Esophagus squamous epithelium (tissue), 5 donors: ENCODE results near the gene C19orf81. TPM values are rescaled to one million over a fixed set of nuclear protein-coding genes. Genes with fewer than 3 reads are reported as not detected.

Source experiments
- DNase-seq: peaks from one replicate; lab custom pipeline; 2025; lab: John Stamatoyannopoulos, UW
- H3K27ac ChIP-seq, 4 donors: fragments of 200-600 bp; sonication (generic); one replicate each; pipeline ENCODE4 v1.5.1; 2016 to 2019; ENCODE audit warnings: mild to moderate bottlenecking in 1 of 4
- H3K27me3 ChIP-seq, 4 donors: fragments of 200-600 bp; sonication (generic); 1 replicate in 3 of 4; 2 replicates in 1 of 4; pipeline versions ENCODE4 v1.5.1 to v1.6.0; 2017 to 2021; ENCODE audit warnings: antibody characterized with exemption in 1 of 4
- H3K36me3 ChIP-seq, 3 donors: fragments of 200-600 bp; sonication (generic); one replicate each; pipeline ENCODE4 v1.5.1; 2016 to 2019
- H3K4me1 ChIP-seq, 3 donors: fragments of 200-600 bp; sonication (generic); one replicate each; pipeline ENCODE4 v1.5.1; 2017 to 2019
- H3K4me3 ChIP-seq, 4 donors: fragments of 200-600 bp; sonication (generic); 1 replicate in 3 of 4; 2 replicates in 1 of 4; pipeline ENCODE4 v1.5.1; 2016 to 2019; ENCODE audit warnings: mild to moderate bottlenecking in 2 of 4, moderate library complexity in 1 of 4
- H3K9me3 ChIP-seq, 3 donors: fragments of 200-600 bp; sonication (generic); one replicate each; pipeline ENCODE4 v1.5.1; 2016 to 2019
- POLR2A ChIP-seq, 4 donors: fragments of 450-650 bp; IDR thresholded peaks; one replicate each; pipeline ENCODE4 v1.6.1; 2017; ENCODE audit warnings: antibody characterized with exemption in 4 of 4, mild to moderate bottlenecking in 4 of 4, moderate library complexity in 3 of 4
- WGBS, 2 donors: methylation state at CpG; one replicate each; pipeline ENCODE4 v1.1.5; 2018; 5-methylcytosine and 5-hydroxymethylcytosine counted together
- intact Hi-C: fragments of 100-400 bp; cut with DNase I; formaldehyde crosslinking; loops from one replicate; pipeline ENCODE4 v1.15.0; 2022
- total RNA-seq, 4 donors: library from RNA; depleted of rRNA; stranded (reverse); fragments of >200 nt; gene quantifications; one replicate each; pipeline ENCODE4 v1.1.0, GENCODE V29; 2016
- TF ChIP-seq, protein P1 (sequence below), 6 experiments: fragments of 450-650 bp in 4 of 6; fragments of 200-600 bp in 2 of 6; sonication (generic) in 2 of 6; IDR thresholded peaks; one replicate each; pipeline ENCODE4 v1.5.1; 2016 to 2019; ENCODE audit warnings: antibody characterized with exemption in 6 of 6, mild to moderate bottlenecking in 4 of 6, moderate library complexity in 4 of 6
- donor health status: DM: yes; HTN: yes; CAD: no.

C19orf81 gene
- total RNA-seq, 4 donors from 2014 or later: not detected

DNA sequence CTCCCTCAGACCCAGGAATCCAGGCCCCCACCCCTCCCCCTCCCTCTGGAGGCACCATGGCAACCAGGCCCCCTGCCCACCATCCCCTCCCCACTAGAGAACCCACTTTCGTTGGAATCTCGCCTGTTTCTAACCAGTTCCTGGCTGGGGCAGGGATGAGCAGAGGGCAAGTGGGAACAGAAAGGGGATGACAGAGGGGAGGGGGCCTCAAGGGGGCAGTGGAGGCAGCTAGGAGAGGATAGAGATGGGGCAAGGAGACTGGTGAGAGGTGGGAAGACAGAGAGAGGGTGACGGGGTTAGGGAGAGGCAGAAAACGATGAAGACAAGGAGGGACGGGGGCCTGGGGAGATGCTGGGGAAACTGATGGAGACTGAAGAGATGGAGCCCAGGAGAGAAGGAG is 586 bp upstream of the C19orf81 start:
- intact Hi-C loops: no loop called here
- H3K4me1 ChIP-seq: no peaks in the 10 kb centered on the region
- no peak for TF ChIP-seq POLR2A (IDR thresholded peaks at IDR 0.05)
- TF ChIP-seq, protein P1, sequence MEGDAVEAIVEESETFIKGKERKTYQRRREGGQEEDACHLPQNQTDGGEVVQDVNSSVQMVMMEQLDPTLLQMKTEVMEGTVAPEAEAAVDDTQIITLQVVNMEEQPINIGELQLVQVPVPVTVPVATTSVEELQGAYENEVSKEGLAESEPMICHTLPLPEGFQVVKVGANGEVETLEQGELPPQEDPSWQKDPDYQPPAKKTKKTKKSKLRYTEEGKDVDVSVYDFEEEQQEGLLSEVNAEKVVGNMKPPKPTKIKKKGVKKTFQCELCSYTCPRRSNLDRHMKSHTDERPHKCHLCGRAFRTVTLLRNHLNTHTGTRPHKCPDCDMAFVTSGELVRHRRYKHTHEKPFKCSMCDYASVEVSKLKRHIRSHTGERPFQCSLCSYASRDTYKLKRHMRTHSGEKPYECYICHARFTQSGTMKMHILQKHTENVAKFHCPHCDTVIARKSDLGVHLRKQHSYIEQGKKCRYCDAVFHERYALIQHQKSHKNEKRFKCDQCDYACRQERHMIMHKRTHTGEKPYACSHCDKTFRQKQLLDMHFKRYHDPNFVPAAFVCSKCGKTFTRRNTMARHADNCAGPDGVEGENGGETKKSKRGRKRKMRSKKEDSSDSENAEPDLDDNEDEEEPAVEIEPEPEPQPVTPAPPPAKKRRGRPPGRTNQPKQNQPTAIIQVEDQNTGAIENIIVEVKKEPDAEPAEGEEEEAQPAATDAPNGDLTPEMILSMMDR (IDR thresholded peaks at IDR 0.05): no peak
- H3K27me3 ChIP-seq: peaks cover 0 to 91% (median 0%) of the 10 kb centered on the region in 4 donors
- WGBS, 2 donors: 58 to 63% methylated on average over 3 of the region's 5 CpGs
- no peak overlapping the region for H3K27ac ChIP-seq
- no peak for DNase-seq
- H3K36me3 ChIP-seq: no peaks in the 10 kb centered on the region
- H3K4me3 ChIP-seq: no peak overlapping the region
- H3K9me3 ChIP-seq: no peaks in the 10 kb centered on the region

DNA sequence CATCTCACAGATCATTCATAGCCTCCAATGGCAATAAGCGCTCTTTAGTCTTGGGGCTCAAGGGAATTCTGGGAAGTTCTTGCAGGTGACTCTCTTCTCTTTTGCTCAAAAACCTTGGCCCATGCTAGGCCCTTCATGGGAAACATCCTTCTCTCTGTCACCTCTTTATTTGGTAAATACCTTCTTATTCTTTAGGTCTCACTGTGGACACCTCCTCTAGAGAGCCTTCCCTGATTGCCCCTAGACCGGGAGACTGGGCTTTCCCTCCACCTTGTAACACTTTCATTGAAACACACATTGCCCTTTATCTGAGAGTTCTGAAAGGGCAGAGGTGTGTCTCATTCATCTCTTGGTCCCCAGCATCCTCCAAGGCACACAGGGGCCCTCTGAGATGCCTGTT is 1.9 kb downstream of the C19orf81 start:
- TF ChIP-seq, protein P1 (IDR thresholded peaks at IDR 0.05): no peak
- no peak for TF ChIP-seq POLR2A (IDR thresholded peaks at IDR 0.05)
- Histone ChIP-seq H3K27me3 (peaks cover 0 to 93% (median 0%) of the 10 kb centered on the region in 4 donors), H3K4me3 (no peak overlapping the region), H3K27ac (no peak overlapping the region), H3K9me3 (peaks cover 0 to 16% (median 6%) of the 10 kb centered on the region in 3 donors), H3K36me3 (no peaks in the 10 kb centered on the region), H3K4me1 (no peaks in the 10 kb centered on the region)
- 61 to 81% methylated on average over 2 of the region's 2 CpGs for WGBS, 2 donors
- intact Hi-C loops: no loop called here
- no peak for DNase-seq

- Histone ChIP-seq H3K9me3 (peaks cover 0 to 16% (median 6%) of the 10 kb centered on the region in 3 donors), H3K27ac (no peak overlapping the region), H3K36me3 (no peaks in the 10 kb centered on the region), H3K4me1 (peaks cover 0 to 2% (median 0%) of the 10 kb centered on the region in 3 donors), H3K27me3 (peaks cover 0 to 93% (median 0%) of the 10 kb centered on the region in 4 donors), H3K4me3 (no peak overlapping the region)
- DNase-seq: no peak
- intact Hi-C loops: no loop called here
- TF ChIP-seq, protein P1 (IDR thresholded peaks at IDR 0.05): no peak
- TF ChIP-seq POLR2A (IDR thresholded peaks at IDR 0.05): no peak
- WGBS, 2 donors: 86 to 87% methylated on average over 6 of the region's 6 CpGs
Measured at GRCh38 chr19:50652722-50653121, 3.5 kb downstream of the C19orf81 start.

DNA sequence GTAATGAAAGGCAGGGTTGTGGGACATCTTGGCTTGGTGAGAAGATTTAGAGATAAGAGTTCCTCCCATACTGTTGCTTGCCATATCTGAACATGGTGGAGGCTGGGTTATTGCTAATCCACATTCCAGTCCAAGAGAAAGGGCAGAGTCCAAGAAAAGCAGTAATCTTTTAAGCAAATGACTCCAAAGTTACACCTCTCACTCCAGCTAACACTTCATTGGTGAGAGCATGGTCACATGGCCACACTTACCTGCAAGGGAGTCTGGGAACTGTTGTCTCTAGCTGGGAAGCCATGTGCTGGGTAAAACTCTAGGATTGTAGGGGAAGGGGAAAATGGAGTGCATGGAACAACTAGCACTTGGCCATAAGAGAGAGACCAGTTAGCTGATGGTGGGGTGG is 5.6 kb downstream of the C19orf81 start:
- no peak overlapping the region for H3K27ac ChIP-seq
- TF ChIP-seq POLR2A (IDR thresholded peaks at IDR 0.05): no peak
- TF ChIP-seq, protein P1 (IDR thresholded peaks at IDR 0.05): no peak
- H3K27me3 ChIP-seq: peaks cover 0 to 95% (median 6%) of the 10 kb centered on the region in 4 donors
- peaks cover 0 to 16% (median 6%) of the 10 kb centered on the region in 3 donors for H3K9me3 ChIP-seq
- intact Hi-C loops: no loop called here
- DNase-seq: no peak
- H3K4me3 ChIP-seq: no peak overlapping the region
- H3K4me1 ChIP-seq: peaks cover 9 to 22% (median 12%) of the 10 kb centered on the region in 3 donors
- H3K36me3 ChIP-seq: no peaks in the 10 kb centered on the region

DNA sequence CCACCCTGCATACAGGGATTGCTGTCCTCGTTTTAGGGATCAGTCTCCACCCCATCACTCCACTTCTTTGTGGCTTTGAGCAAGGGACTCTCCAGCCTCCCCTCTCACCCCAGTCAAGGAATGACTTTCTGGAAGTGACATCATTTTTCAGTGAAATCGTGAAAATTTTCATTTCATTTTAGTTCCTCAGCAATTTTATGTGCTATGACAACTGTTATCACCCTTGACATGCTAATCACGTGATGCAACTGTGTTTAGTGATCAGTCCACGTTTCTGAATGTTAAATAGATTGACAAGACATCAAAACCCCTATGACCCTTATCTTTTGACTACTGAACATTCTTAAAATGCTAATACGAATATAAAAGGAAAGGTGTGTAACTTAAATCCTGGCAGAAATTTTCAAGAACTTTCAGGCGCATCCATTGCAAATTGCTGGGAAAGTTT is 8.0 kb downstream of the C19orf81 start:
- Histone ChIP-seq H3K4me3 (no peak overlapping the region), H3K4me1 (peaks cover 9 to 22% (median 12%) of the 10 kb centered on the region in 3 donors), H3K9me3 (peaks cover 0 to 16% (median 6%) of the 10 kb centered on the region in 3 donors), H3K27me3 (peaks cover 0 to 97% (median 7%) of the 10 kb centered on the region in 4 donors), H3K36me3 (no peaks in the 10 kb centered on the region), H3K27ac (no peak overlapping the region)
- TF ChIP-seq POLR2A (IDR thresholded peaks at IDR 0.05): no peak
- TF ChIP-seq, protein P1 (IDR thresholded peaks at IDR 0.05): no peak
- 51 to 57% methylated on average over 5 to 6 of the region's 6 CpGs for WGBS, 2 donors
- DNase-seq: no peak
- intact Hi-C loops: no loop called here
